Hepatocyte (in vitro differentiated cells): ENCODE results near the gene TMEM145. TPM values are rescaled to one million over a fixed set of nuclear protein-coding genes. Genes with fewer than 3 reads are reported as not detected.

ENCODE experiments used
- DNase-seq: peaks from one replicate; pipeline ENCODE4 v3.0.0-alpha.2; 2016; ENCODE audit warnings: low spot score
- H2AFZ ChIP-seq: fragments of 200-600 bp; sonication (generic); 2 replicates; pipeline ENCODE4 v1.6.0; 2016; ENCODE audit warnings: antibody characterized with exemption, mild to moderate bottlenecking
- H3K27ac ChIP-seq: fragments of 200-600 bp; sonication (generic); 2 replicates; pipeline ENCODE4 v1.5.1; 2016; ENCODE audit warnings: mild to moderate bottlenecking
- H3K27me3 ChIP-seq: fragments of 200-600 bp; sonication (generic); 2 replicates; pipeline ENCODE4 v1.6.1; 2016
- H3K36me3 ChIP-seq: fragments of 200-600 bp; sonication (generic); replicated peaks from 2 replicates; pipeline ENCODE4 v1.5.1; 2016; ENCODE audit warnings: low read depth; ENCODE audit not compliant: insufficient read depth
- H3K4me1 ChIP-seq: fragments of 200-600 bp; sonication (generic); 2 replicates; pipeline ENCODE4 v1.5.1; 2016; ENCODE audit warnings: mild to moderate bottlenecking, moderate library complexity; ENCODE audit not compliant: insufficient read depth
- H3K4me2 ChIP-seq: fragments of 200-600 bp; sonication (generic); 2 replicates; pipeline ENCODE4 v1.6.0; 2016
- H3K4me3 ChIP-seq: fragments of 200-600 bp; sonication (generic); 2 replicates; pipeline ENCODE4 v1.5.1; 2016; ENCODE audit warnings: mild to moderate bottlenecking
- H3K79me2 ChIP-seq: fragments of 200-600 bp; sonication (generic); 2 replicates; pipeline ENCODE4 v1.6.0; 2017; ENCODE audit warnings: mild to moderate bottlenecking
- H3K9me2 ChIP-seq: fragments of 200-600 bp; sonication (generic); replicated peaks from 2 replicates; pipeline ENCODE4 v1.6.0; 2017; ENCODE audit warnings: mild to moderate bottlenecking; ENCODE audit not compliant: insufficient read depth
- H3K9me3 ChIP-seq: fragments of 200-600 bp; sonication (generic); 2 replicates; pipeline ENCODE4 v1.5.1; 2016; ENCODE audit warnings: low read depth, mild to moderate bottlenecking
- H4K20me1 ChIP-seq: fragments of 200-600 bp; sonication (generic); 2 replicates; pipeline ENCODE4 v1.6.0; 2016; ENCODE audit warnings: mild to moderate bottlenecking; ENCODE audit not compliant: insufficient read depth, poor library complexity, severe bottlenecking
- CTCF ChIP-seq: fragments of 200-600 bp; sonication (generic); IDR thresholded peaks from 2 replicates; pipeline ENCODE4 v1.5.1; 2016; ENCODE audit warnings: antibody characterized with exemption, mild to moderate bottlenecking; ENCODE audit not compliant: poor library complexity
- EZH2 ChIP-seq: fragments of 200-600 bp; sonication (generic); IDR thresholded peaks from 2 replicates; pipeline ENCODE4 v1.6.1; 2016; ENCODE audit warnings: antibody characterized with exemption, mild to moderate bottlenecking, borderline replicate concordance
- EZH2phosphoT487 ChIP-seq: fragments of 200-600 bp; sonication (generic); IDR thresholded peaks from one replicate; pipeline ENCODE4 v1.6.1; 2018; ENCODE audit warnings: antibody characterized with exemption, mild to moderate bottlenecking, low read depth, moderate library complexity; ENCODE audit not compliant: unreplicated experiment, severe bottlenecking
- WGBS: methylation state at CpG from one replicate; pipeline ENCODE4 v1.1.6; 2016; ENCODE audit warnings: low lambda C conversion rate; ENCODE audit errors: missing lambda C conversion rate; 5-methylcytosine and 5-hydroxymethylcytosine counted together
- polyA plus RNA-seq: library from polyadenylated mRNA; unstranded; fragments of >200 nt; fragmentation: Nextera tagmentation; extraction: Ambion mirVana; gene quantifications from 2 replicates; pipeline ENCODE4 v1.2.1, GENCODE V29; 2016
- total RNA-seq: library from RNA; depleted of rRNA; stranded (reverse); fragments of >200 nt; gene quantifications from 2 replicates; pipeline ENCODE4 v1.2.3, GENCODE V29; 2014

Gene TMEM145
- total and polyA plus RNA-seq, 2 experiments from 2014 or later, result 0.40 TPM; not detected in 1

DNA sequence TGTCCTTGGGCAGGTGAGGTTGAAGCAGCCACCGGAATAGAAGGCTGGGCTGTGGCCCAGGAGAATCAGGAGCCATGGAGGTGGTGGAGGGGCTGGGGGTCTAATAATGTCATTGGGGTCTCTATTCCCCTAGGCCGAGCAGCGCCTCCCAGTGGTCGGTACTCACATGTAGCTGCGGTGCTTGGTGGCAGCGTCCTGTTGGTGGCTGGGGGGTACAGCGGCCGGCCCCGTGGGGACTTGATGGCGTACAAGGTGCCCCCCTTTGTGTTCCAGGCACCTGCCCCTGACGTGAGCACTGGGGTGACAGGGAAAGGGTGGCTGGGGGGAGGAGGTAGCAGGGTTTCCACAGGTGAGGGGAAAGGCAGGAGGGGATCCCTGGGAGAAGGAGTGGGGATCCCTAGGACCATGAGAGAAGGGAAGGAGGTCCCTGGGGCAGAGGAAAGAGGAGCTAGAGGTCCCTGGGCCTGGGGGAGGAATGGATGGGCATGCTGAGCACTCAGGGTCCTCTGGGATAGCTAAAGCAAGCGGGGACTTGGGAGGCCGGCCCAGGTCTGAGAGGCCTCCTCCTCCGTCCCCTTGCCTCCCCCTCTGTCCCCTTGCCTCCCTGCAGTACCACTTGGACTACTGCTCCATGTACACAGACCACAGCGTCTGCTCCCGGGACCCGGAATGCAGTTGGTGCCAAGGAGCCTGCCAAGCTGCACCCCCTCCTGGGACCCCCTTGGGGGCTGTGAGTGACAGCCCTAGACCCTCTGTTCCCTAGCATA is 30.4 kb downstream of the TMEM145 start:
- H3K9me3 ChIP-seq, result no peaks in the 10 kb centered on the region
- 92% methylated on average over 17 of the region's 17 CpGs for WGBS
- H3K27me3 ChIP-seq, result no peaks in the 10 kb centered on the region
- H3K4me1 ChIP-seq, result no peaks in the 10 kb centered on the region
- H3K27ac ChIP-seq, result no peak overlapping the region
- H3K4me2 ChIP-seq, result no peak overlapping the region
- H4K20me1 ChIP-seq, result no peaks in the 10 kb centered on the region
- no peak overlapping the region for H2AFZ ChIP-seq
- no peaks in the 10 kb centered on the region for H3K9me2 ChIP-seq
- DNase-seq, result peak; percentile 4
- no peaks in the 10 kb centered on the region for H3K36me3 ChIP-seq
- no peaks in the 10 kb centered on the region for H3K79me2 ChIP-seq
- H3K4me3 ChIP-seq, result no peak overlapping the region
- no peak for TF ChIP-seq EZH2phosphoT487
- TF ChIP-seq CTCF, result no peak
- no peak for TF ChIP-seq EZH2

DNA sequence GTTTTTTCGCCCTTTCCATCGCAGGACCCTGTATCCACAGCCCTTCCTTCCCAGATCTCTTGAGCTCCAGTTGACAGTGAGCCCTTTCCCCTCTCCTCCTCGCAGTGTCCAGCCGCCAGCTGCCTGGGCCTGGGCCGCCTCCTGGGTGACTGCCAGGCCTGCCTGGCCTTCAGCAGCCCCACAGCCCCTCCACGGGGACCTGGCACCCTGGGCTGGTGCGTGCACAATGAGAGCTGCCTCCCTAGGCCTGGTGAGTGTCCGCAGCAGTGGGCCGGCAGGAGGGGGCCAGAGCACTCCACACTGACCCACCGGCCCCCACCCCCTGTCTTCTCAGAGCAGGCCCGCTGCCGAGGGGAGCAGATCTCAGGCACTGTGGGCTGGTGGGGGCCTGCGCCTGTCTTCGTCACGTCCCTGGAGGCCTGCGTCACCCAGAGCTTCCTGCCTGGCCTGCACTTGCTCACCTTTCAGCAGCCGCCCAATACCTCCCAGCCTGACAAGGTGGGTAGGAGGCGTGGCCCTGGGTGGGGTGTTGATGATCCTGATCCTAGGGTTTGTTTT is 31.3 kb downstream of the TMEM145 start:
- no peak overlapping the region for H3K4me3 ChIP-seq
- DNase-seq, result no peak
- no peaks in the 10 kb centered on the region for H3K9me3 ChIP-seq
- 96% methylated on average over 18 of the region's 18 CpGs for WGBS
- H2AFZ ChIP-seq, result no peak overlapping the region
- H4K20me1 ChIP-seq, result no peaks in the 10 kb centered on the region
- no peaks in the 10 kb centered on the region for H3K9me2 ChIP-seq
- TF ChIP-seq CTCF, result no peak
- H3K27me3 ChIP-seq, result no peaks in the 10 kb centered on the region
- no peaks in the 10 kb centered on the region for H3K36me3 ChIP-seq
- no peak overlapping the region for H3K4me2 ChIP-seq
- H3K4me1 ChIP-seq, result no peaks in the 10 kb centered on the region
- H3K79me2 ChIP-seq, result no peaks in the 10 kb centered on the region
- no peak overlapping the region for H3K27ac ChIP-seq

DNA sequence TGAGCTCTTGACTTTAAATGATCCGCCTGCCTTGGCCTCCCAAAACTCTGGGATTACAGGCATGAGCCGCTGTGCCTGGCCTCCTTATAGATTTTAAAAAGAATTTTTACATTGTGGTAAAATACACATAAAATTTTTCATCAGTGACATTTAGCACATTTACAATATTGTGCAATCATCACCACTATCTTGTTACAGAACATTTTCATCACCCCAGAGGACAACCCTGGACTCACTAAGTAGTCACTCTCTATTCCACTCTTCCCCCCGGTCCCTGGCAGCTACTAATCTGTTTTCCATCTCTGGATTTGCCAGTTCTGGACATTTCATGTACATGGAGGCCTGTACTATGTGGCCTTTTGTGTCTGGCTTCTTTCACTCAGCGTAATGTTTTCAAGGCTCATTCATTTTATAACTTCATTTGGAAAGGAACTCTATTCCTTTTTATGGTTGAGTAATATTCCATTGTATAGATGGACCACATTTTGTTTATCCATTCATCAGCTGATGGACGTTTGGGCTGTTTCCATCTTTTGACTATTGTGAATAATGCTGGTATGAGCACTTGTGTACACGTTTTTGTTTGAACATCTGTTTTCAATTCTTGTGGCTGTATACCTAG is 32.2 kb downstream of the TMEM145 start:
- no peak overlapping the region for H3K4me2 ChIP-seq
- no peaks in the 10 kb centered on the region for H3K79me2 ChIP-seq
- no peak overlapping the region for H2AFZ ChIP-seq
- no peaks in the 10 kb centered on the region for H3K4me1 ChIP-seq
- WGBS, result 81% methylated on average over 6 of the region's 6 CpGs
- H3K27me3 ChIP-seq, result no peaks in the 10 kb centered on the region
- DNase-seq, result peak; percentile 37
- no peaks in the 10 kb centered on the region for H3K36me3 ChIP-seq
- H3K9me3 ChIP-seq, result no peaks in the 10 kb centered on the region
- no peaks in the 10 kb centered on the region for H3K9me2 ChIP-seq
- no peak overlapping the region for H3K27ac ChIP-seq
- H3K4me3 ChIP-seq, result no peak overlapping the region
- TF ChIP-seq EZH2 (no peak), EZH2phosphoT487 (no peak), CTCF (no peak)
- H4K20me1 ChIP-seq, result no peaks in the 10 kb centered on the region
